Embryonic facial prominence (tissue), 1 donor: ENCODE data around the gene RAB26.
"Not testable (repeated sequence)": the region's sequence is repeated elsewhere in the genome, so short reads cannot be mapped to it uniquely, and the experiment has no call there.

Experiments
- DNase-seq: peaks from one replicate; pipeline ENCODE4 v3.0.0-alpha.2; 2016; ENCODE audit errors: extremely low spot score

RAB26 gene, protein sequence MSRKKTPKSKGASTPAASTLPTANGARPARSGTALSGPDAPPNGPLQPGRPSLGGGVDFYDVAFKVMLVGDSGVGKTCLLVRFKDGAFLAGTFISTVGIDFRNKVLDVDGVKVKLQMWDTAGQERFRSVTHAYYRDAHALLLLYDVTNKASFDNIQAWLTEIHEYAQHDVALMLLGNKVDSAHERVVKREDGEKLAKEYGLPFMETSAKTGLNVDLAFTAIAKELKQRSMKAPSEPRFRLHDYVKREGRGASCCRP

GRCh38 chr16:2147981-2148671 is at the start of gene RAB26:
RAB26 (plus strand) TSS chr16:2148625; CDS start chr16:2148784, 159 bp downstream.
- DNase-seq, result no peak

DNA sequence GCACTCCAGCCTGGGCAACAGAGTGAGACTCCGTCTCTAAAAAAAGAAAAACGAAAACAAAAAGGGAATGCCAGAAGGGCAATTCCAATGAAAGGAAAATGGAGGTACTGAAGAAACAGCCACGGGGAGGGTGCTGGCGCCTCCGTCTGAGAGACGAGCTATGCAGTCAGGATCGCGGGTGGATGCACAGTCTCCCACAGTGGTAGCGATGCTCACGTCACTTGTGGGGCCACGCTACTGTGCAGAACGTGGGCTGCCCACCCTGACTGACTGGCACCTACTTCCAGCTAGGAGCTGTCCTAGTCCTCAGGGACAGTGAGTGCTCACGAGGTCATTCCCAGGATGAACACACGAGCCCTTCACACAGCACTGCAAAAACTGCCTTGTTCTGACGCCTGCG is 46.8 kb upstream of the RAB26 start:
- not testable (repeated sequence) for DNase-seq

DNA sequence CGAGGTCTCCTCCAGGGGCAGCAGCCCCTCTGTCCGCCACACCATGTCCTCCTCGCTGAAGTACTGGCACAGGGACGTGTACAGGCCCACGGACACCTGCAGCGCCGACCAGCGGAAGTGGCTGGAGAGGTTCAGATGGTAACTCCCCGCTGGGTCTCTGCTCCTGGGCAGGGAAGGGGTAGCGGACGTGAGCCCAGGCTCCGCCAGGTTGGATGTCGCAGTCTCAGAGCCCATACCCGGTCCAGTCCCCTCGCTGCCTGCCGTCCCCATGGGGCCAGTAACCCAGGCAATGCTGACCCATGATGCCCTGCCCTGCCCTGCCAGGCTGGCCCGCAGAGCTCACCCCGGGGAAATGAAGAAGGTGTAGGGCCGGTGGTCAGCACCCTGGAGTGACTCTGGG is 46.0 kb upstream of the RAB26 start:
- no peak for DNase-seq

- not testable (repeated sequence) for DNase-seq
These were observed 44.0 kb upstream of the RAB26 start for GRCh38 chr16:2104464-2104863.

DNA sequence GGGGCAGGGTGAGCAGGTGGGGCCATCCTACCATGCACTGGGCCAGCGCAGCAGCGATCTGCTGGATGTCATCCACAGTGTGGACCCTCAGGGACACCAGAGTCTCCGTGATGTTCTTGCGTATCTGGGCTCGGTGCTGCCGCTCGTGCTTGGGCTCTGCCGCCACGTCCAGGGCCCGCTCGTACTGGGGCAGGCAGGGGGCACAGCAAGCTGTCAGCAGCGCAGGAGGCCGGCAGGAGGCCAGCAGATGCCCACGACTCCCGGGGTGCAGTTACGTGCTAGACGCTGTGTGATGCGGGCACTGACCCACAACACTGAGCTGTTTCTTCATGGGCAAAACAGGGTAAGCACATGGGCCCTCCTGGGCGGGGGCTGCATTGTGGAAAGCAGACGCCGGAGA is 43.1 kb upstream of the RAB26 start:
- not testable (repeated sequence) for DNase-seq

GRCh38 chr16:2105769-2106168 is 42.7 kb upstream of the RAB26 start:
- not testable (repeated sequence) for DNase-seq

DNA sequence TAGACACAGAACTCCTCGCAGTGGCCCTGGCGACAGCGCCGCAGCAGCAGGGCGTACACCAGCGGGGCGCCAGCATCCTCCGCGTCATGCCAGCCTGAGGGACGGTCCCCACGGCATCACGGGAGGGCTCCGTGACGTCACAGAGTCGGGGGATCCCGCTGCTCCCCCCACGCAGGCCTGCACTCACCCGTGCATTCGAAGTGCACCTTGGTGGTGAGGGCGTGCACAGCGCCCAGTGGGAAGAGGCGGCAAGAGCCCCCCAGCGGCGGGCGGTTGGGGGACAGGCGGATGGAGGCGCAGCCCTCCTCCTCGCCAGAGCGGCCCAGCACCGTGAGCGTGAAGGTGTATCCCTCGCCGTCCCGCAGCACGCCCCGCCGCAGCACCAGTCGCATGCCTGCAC is 42.2 kb upstream of the RAB26 start:
- not testable (repeated sequence) for DNase-seq

- DNase-seq, result not testable (repeated sequence)
These were observed 41.2 kb upstream of the RAB26 start for GRCh38 chr16:2107121-2107790.

DNA sequence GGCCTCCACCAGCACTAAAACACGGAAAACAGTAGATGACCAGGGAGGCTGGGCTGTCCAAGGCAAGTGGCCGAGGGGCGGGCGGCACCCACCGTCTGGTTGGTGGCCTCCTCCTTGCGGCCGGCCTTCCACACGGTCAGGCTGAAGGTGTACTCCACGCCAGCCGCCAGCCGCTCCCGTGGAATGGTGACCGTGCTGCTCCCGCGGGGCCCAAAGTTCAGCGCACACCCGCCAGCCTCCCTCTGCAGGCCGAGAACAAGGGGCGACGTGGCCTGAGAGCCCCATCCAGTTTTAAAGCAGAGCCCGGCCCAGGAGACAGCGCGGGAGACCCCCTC is 40.7 kb upstream of the RAB26 start:
- DNase-seq, result not testable (repeated sequence)

DNA sequence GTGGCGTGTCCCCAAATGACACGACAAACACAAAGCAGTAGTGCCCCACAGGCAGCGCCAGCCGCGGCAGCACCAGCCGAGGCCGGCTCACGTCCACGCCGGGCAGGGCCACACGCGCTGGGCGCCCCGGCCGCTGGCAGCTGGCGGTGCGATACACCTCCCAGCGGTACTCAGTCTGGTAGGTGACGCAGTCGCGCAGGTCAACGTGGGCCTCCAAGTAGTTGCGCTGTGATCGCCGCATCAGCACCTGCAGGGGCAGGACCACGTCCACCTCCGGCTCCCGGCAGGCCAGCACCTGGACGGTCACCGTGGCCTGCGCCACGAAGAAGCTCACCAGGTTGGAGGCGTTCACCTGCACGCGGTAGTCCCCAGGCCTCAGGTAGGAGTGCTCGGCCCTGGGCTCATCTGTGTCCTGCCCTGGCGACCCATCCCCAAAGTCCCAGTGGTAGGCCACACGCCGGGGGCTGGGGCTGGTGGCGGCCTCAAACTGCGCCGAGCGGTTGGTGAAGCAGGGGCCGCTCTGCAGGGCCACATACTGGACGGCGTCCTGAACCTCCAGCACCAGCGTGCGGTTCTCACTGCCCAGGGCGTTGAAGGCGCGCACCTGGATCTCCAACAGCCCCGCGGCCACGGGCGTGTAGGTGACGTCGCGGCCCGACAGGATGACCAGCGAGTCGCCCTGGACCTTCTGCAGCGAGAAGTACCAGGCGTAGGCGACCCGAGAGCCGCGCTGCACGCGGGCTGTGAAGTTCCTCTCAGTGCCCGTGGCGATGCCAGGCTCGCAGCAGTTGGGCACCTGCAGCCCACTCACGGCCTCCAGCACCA is 39.8 kb upstream of the RAB26 start:
- not testable (repeated sequence) for DNase-seq

DNA sequence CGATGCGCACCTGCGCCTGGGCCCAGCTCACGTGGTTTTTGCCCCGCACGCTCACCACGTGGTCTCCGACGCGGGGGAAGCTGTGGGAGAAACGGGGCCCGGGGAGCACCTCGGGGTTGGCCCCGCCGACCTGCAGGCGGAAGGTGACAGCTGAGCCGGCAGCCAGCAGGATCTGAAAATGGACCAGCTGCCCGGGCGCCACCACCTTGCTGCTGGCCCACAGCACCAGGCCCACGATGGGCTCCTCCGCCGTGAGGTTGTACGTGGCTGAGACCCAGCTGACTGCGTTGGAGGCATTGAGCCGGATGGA is 39.2 kb upstream of the RAB26 start:
- DNase-seq, result not testable (repeated sequence)

GRCh38 chr16:2109872-2110271 is 38.6 kb upstream of the RAB26 start:
- not testable (repeated sequence) for DNase-seq

GRCh38 chr16:2110332-2111008 is 38.0 kb upstream of the RAB26 start:
- DNase-seq, result not testable (repeated sequence)

GRCh38 chr16:2111009-2111353 is 37.4 kb upstream of the RAB26 start:
- not testable (repeated sequence) for DNase-seq

- DNase-seq, result not testable (repeated sequence)
These were observed 36.8 kb upstream of the RAB26 start for GRCh38 chr16:2111412-2112335.

DNA sequence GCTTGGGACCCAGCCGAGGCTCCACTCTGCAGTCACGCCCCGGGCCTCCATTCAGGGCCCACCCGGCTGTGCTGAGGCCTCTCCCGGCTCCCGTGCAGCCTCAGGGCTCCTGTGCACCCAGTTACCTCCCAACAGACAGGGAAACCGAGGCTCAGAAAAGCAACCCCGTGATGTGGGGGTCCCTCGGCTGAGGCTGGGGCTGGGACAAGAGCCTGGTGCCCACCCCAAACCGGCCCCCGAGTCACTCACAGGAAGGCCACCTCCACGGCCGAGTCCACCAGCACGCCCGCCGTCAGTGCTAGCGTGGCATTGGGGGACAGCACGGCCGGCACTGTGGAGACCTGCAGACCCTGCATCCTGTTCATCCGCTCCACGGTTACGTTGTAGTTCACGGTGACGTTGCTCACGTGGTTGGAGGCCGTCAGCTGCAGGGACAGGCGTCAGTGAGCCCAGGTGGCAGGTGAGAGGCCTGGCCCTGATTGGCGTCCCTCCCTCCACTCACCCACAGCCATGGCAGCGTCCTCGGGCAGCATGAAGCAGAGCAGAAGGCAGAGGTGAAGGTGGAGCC is 35.8 kb upstream of the RAB26 start:
- not testable (repeated sequence) for DNase-seq

GRCh38 chr16:2114225-2114624 is 34.2 kb upstream of the RAB26 start:
- DNase-seq, result not testable (repeated sequence)

- DNase-seq, result not testable (repeated sequence)
These were observed 33.4 kb upstream of the RAB26 start for GRCh38 chr16:2114885-2115590.

- DNase-seq, result no peak
These were observed 32.8 kb upstream of the RAB26 start for GRCh38 chr16:2115591-2115973.

DNA sequence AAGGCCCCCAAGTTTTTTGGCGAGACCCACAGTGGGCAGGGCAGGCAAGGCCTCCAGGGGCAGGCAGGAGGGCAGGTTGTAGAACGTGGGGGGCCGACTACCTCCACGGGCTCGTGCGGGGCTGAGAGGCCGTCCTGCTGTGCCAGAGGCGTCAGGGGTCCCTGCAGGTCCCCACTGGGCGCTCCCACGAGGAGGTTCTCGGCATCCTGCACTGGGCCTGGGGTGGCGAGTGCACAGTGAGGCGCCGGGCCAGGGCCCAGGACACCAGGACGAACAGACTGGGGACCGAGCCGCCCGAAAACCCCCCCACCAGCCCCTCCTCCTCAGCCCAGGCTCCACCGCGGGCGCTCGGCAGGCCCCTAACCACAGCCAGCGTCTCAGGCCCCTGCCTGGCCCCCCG is 32.0 kb upstream of the RAB26 start:
- not testable (repeated sequence) for DNase-seq
